ENCODE measurements around the gene FDX2. TPM values are rescaled to one million over a fixed set of nuclear protein-coding genes. Genes with fewer than 3 reads are reported as not detected.
"Not testable (repeated sequence)": the region's sequence is repeated elsewhere in the genome, so short reads cannot be mapped to it uniquely, and the experiment has no call there.

The FDX2 gene
- total RNA-seq, 1 experiment from 2014 or later, result 25.5 TPM

- DNase-seq (ENCODE audit: low read depth in 1 of 2, low spot score in 2 of 2), result peak in 1 of 2 experiments; percentile 52
- Histone ChIP-seq H3K4me3 (peak overlapping the region; percentile 35), H3K36me3 (peaks cover 12% of the 10 kb centered on the region), H3K27ac (no peak overlapping the region), H3K4me1 (replicated peaks) (peaks cover 42% of the 10 kb centered on the region), H3K27me3 (replicated peaks) (peaks cover 30% of the 10 kb centered on the region), H3K9me3 (replicated peaks) (no peaks in the 10 kb centered on the region; the same call in none of the 2 replicates)
Observed at GRCh38 chr19:10289167-10289835, 26.5 kb downstream of the FDX2 start.

GRCh38 chr19:10288662-10289166 is 27.1 kb downstream of the FDX2 start:
- no peak overlapping the region for H3K27ac ChIP-seq
- H3K4me3 ChIP-seq, result peak overlapping the region; percentile 35
- peaks cover 15% of the 10 kb centered on the region for H3K36me3 ChIP-seq
- no peak for DNase-seq (ENCODE audit: low read depth in 1 of 2, low spot score in 2 of 2)
- no peaks in the 10 kb centered on the region; the same call in 1 of the 2 replicates for H3K9me3 ChIP-seq (replicated peaks)
- peaks cover 30% of the 10 kb centered on the region for H3K27me3 ChIP-seq (replicated peaks)
- peaks cover 42% of the 10 kb centered on the region for H3K4me1 ChIP-seq (replicated peaks)

DNA sequence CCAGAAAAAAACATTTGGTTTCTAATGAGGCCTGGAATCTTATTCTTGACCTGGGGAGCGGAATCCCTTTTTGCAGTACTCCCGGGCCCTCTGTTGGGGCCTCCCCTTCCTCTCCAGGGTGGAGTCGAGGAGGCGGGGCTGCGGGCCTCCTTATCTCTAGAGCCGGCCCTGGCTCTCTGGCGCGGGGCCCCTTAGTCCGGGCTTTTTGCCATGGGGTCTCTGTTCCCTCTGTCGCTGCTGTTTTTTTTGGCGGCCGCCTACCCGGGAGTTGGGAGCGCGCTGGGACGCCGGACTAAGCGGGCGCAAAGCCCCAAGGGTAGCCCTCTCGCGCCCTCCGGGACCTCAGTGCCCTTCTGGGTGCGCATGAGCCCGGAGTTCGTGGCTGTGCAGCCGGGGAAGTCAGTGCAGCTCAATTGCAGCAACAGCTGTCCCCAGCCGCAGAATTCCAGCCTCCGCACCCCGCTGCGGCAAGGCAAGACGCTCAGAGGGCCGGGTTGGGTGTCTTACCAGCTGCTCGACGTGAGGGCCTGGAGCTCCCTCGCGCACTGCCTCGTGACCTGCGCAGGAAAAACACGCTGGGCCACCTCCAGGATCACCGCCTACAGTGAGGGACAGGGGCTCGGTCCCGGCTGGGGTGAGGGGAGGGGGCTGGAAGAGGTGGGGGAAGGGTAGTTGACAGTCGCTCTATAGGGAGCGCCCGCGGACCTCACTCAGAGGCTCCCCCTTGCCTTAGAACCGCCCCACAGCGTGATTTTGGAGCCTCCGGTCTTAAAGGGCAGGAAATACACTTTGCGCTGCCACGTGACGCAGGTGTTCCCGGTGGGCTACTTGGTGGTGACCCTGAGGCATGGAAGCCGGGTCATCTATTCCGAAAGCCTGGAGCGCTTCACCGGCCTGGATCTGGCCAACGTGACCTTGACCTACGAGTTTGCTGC is 28.7 kb downstream of the FDX2 start, which contains the start of gene ICAM4:
TSS of gene ICAM4 (plus strand) at position 153 of the 935 bp plus-strand sequence. CDS start at position 211, 58 bp downstream.
- Histone ChIP-seq H3K27me3 (replicated peaks) (peaks cover 29% of the 10 kb centered on the region), H3K4me3 (no peak within 1 kb of the TSS), H3K27ac (no peak within 1 kb of the TSS), H3K36me3 (peaks cover 16% of the 10 kb centered on the region), H3K9me3 (replicated peaks) (no peaks in the 10 kb centered on the region), H3K4me1 (replicated peaks) (peaks cover 35% of the 10 kb centered on the region)
- no peak for DNase-seq (ENCODE audit: low read depth in 1 of 2, low spot score in 2 of 2)

- Histone ChIP-seq H3K9me3 (replicated peaks) (no peaks in the 10 kb centered on the region), H3K4me1 (replicated peaks) (peaks cover 18% of the 10 kb centered on the region), H3K27me3 (replicated peaks) (peaks cover 12% of the 10 kb centered on the region), H3K4me3 (no peak overlapping the region), H3K36me3 (peaks cover 16% of the 10 kb centered on the region), H3K27ac (no peak overlapping the region)
- DNase-seq (ENCODE audit: low read depth in 1 of 2, low spot score in 2 of 2), result no peak
Observed at GRCh38 chr19:10285393-10285792, 30.4 kb downstream of the FDX2 start.

GRCh38 chr19:10284960-10285278 is 30.9 kb downstream of the FDX2 start:
- Histone ChIP-seq H3K4me1 (replicated peaks) (peaks cover 13% of the 10 kb centered on the region), H3K27ac (no peak overlapping the region), H3K27me3 (replicated peaks) (peaks cover 7% of the 10 kb centered on the region), H3K9me3 (replicated peaks) (no peaks in the 10 kb centered on the region), H3K36me3 (peaks cover 16% of the 10 kb centered on the region), H3K4me3 (no peak overlapping the region)
- DNase-seq (ENCODE audit: low read depth in 1 of 2, low spot score in 2 of 2), result no peak

DNA sequence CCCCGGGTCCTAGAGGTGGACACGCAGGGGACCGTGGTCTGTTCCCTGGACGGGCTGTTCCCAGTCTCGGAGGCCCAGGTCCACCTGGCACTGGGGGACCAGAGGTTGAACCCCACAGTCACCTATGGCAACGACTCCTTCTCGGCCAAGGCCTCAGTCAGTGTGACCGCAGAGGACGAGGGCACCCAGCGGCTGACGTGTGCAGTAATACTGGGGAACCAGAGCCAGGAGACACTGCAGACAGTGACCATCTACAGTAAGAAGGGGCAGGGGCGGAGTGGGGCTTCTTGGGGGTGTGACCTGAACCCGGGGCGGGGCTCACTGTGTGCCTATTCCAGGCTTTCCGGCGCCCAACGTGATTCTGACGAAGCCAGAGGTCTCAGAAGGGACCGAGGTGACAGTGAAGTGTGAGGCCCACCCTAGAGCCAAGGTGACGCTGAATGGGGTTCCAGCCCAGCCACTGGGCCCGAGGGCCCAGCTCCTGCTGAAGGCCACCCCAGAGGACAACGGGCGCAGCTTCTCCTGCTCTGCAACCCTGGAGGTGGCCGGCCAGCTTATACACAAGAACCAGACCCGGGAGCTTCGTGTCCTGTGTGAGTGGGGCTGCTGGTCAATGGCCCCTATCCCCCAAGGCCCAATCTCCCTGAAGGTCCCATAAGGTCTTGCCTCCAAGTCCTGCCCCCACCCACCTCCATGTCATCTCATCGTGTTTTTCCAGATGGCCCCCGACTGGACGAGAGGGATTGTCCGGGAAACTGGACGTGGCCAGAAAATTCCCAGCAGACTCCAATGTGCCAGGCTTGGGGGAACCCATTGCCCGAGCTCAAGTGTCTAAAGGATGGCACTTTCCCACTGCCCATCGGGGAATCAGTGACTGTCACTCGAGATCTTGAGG is 31.5 kb downstream of the FDX2 start:
- H3K4me3 ChIP-seq, result no peak overlapping the region

DNA sequence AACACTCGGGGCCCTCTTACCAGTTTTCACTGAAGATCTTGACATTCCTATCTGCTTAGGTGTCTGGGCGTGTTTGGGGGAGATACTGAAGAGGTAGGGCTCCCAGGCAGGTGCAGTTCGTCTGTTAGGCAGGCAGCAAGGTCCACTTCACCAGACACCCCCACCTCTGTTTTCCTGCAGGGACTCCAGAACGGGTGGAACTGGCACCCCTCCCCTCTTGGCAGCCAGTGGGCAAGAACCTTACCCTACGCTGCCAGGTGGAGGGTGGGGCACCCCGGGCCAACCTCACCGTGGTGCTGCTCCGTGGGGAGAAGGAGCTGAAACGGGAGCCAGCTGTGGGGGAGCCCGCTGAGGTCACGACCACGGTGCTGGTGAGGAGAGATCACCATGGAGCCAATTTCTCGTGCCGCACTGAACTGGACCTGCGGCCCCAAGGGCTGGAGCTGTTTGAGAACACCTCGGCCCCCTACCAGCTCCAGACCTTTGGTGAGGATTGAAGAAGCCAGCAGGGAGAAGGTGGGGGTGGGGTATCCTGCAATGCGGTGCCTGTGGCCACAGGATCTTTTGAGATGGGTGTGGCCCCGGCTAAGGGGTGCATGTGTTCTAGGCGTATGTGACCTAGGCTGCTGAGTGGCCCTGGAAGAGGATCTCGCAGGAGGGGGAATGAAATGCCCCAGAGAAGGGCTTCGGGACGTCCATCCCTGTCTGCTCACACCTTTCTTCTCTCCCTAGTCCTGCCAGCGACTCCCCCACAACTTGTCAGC is 32.3 kb downstream of the FDX2 start:
- Histone ChIP-seq H3K36me3 (peaks cover 16% of the 10 kb centered on the region), H3K9me3 (replicated peaks) (no peaks in the 10 kb centered on the region), H3K4me1 (replicated peaks) (no peaks in the 10 kb centered on the region; the same call in 1 of the 2 replicates), H3K27ac (no peak overlapping the region), H3K4me3 (no peak overlapping the region), H3K27me3 (replicated peaks) (no peaks in the 10 kb centered on the region)
- DNase-seq (ENCODE audit: low read depth in 1 of 2, low spot score in 2 of 2), result no peak

More for the DNA sequence above, 31.5 kb downstream of the FDX2 start:
- no peak for DNase-seq (ENCODE audit: low read depth in 1 of 2, low spot score in 2 of 2)
- no peak overlapping the region for H3K27ac ChIP-seq
- peaks cover 1% of the 10 kb centered on the region for H3K27me3 ChIP-seq (replicated peaks)
- H3K9me3 ChIP-seq (replicated peaks), result no peaks in the 10 kb centered on the region
- peaks cover 7% of the 10 kb centered on the region for H3K4me1 ChIP-seq (replicated peaks)
- H3K36me3 ChIP-seq, result peaks cover 16% of the 10 kb centered on the region

DNA sequence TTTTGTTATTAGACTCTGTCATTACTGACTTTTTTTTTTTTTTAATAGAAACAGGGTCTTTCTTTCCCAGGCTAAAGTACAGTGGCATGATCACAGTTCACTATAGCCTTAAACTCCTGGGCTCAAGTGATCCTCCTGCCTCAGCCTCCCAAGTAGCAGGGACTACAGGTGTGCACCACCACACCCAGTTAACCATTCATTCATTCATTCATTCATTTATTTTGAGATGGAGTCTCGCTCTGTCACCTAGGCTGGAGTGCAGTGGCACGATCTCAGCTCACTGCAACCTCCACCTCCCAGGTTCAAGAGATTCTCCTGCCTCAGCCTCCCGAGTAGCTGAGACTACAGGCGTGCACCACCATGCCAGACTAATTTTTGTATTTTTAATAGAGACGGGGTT is 33.8 kb downstream of the FDX2 start:
- H3K4me1 ChIP-seq (replicated peaks); H3K9me3 ChIP-seq (replicated peaks); DNase-seq (ENCODE audit: low read depth in 1 of 2, low spot score in 2 of 2); H3K4me3 ChIP-seq; H3K27me3 ChIP-seq (replicated peaks); H3K27ac ChIP-seq: not testable (repeated sequence)
- H3K36me3 ChIP-seq, result peaks cover 23% of the 10 kb centered on the region

DNA sequence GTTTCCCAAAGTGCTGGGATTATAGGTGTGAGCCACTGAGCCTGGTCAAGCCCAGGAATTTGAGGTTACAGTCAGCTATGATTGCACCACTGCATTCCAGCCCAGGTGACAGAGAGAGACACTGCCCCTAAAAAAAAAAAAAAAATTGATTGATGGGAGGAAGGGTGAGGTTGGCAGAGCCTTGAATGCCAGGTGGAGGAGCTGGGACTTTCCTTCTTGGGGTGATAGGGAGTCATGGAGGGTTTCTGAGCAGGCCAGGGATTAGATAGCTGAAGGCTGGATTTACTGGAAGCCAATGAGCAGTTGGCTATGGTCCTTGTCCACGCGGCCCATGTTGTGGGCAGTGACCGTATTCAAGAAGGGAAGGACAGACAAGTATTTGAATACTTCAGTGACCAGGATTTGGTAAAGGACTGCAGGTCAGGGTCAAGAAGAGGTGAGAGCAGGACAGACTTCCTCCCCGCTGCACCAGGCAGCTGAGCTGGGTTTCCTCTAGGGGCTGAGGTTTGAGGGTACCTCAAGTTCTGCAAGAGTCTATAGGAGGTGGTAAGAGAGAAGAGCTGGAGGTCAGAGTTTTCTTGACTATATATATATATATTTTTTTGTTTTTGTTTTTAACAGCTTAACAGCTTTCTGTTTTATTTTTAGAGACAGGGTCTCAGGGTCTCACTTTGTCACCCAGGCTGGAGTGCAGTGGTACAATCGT is 35.9 kb downstream of the FDX2 start:
- Histone ChIP-seq H3K4me1 (replicated peaks) (no peaks in the 10 kb centered on the region), H3K36me3 (peaks cover 17% of the 10 kb centered on the region), H3K27me3 (replicated peaks) (no peaks in the 10 kb centered on the region), H3K9me3 (replicated peaks) (no peaks in the 10 kb centered on the region), H3K4me3 (no peak overlapping the region), H3K27ac (no peak overlapping the region)
- DNase-seq (ENCODE audit: low read depth in 1 of 2, low spot score in 2 of 2), result no peak

- Histone ChIP-seq H3K9me3 (replicated peaks) (no peaks in the 10 kb centered on the region), H3K4me1 (replicated peaks) (no peaks in the 10 kb centered on the region), H3K4me3 (no peak overlapping the region), H3K27me3 (replicated peaks) (no peaks in the 10 kb centered on the region), H3K27ac (no peak overlapping the region), H3K36me3 (peaks cover 13% of the 10 kb centered on the region; the same call in 1 of the 2 replicates)
- DNase-seq (ENCODE audit: low read depth in 1 of 2, low spot score in 2 of 2), result no peak
Observed at GRCh38 chr19:10278935-10279334, 36.9 kb downstream of the FDX2 start.

DNA sequence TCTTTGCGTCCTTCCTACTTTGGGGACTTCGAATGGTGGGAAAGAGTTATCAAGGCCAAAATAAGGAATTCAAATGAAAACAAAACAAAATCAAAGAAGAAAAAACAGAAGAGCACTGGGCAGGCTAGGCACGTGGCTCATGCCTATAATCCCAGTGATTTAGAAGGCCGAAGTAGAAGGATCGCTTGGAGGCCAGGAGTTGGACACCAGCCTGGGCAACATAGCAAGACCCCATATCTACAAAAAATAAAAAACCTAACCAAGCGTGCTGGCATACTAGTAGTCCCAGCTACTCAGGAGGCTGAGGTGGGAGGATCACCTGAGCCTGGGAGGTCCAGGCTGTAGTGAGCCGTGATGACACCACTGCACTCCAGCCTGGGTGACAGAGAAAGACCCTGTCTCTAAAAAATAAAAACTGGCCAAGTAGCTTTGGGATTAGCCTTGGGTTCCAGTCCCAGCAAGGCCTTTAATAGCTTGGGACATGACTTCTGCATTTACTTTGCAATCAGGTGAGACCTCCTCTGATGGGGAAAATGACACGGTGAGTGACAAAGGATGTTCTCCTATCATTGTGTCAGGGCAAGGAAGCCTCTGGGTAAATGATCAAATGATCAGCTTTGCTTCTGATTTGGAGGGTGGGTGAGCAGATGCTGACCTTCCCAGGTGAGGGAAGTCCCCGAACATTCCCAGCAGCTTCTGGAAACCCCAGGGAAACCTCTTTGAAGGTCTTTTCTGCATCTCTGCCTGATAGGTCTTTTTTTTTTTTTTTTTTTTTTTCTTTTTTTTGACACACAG is 37.8 kb downstream of the FDX2 start:
- H3K9me3 ChIP-seq (replicated peaks), result no peaks in the 10 kb centered on the region
- DNase-seq (ENCODE audit: low read depth in 1 of 2, low spot score in 2 of 2), result no peak
- H3K27ac ChIP-seq, result no peak overlapping the region
- H3K27me3 ChIP-seq (replicated peaks), result no peaks in the 10 kb centered on the region
- H3K4me3 ChIP-seq, result no peak overlapping the region
- H3K36me3 ChIP-seq, result peaks cover 9% of the 10 kb centered on the region; the same call in 1 of the 2 replicates
- no peaks in the 10 kb centered on the region for H3K4me1 ChIP-seq (replicated peaks)

Measured in SJSA1 (cell line).